Ammon's horn (tissue), 1 donor: ENCODE measurements around the gene MARVELD1.

Source experiments
- DNase-seq: peaks from one replicate; pipeline ENCODE4 v3.0.0-alpha.2; 2016; ENCODE audit warnings: low spot score

Gene MARVELD1

GRCh38 chr10:97755718-97756117, 42.2 kb downstream of the MARVELD1 start:
- DNase-seq = no peak

DNA sequence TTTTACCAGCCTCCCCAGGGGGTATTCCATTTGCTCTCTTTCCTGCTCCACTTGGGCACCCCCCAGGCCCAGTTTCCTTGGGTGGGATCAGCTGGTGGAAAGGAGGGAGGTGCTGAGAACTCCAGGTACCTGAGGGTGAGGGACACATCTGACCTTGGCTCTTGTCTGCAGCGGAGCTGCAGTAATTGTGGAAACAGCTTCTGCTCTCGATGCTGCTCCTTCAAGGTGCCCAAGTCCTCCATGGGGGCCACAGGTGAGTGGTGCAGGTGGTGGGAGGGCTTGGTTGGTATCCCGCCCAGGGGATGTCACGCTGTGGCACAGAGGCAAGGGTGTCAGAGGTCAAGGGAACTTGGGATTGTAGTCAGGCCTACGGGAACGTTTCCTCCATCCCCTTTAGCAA, 43.9 kb downstream of the MARVELD1 start:
- no peak for DNase-seq

- DNase-seq = peak; percentile 82
Observed at GRCh38 chr10:97759158-97759887, 45.8 kb downstream of the MARVELD1 start.

GRCh38 chr10:97759946-97760345, 46.4 kb downstream of the MARVELD1 start:
- DNase-seq = no peak

DNA sequence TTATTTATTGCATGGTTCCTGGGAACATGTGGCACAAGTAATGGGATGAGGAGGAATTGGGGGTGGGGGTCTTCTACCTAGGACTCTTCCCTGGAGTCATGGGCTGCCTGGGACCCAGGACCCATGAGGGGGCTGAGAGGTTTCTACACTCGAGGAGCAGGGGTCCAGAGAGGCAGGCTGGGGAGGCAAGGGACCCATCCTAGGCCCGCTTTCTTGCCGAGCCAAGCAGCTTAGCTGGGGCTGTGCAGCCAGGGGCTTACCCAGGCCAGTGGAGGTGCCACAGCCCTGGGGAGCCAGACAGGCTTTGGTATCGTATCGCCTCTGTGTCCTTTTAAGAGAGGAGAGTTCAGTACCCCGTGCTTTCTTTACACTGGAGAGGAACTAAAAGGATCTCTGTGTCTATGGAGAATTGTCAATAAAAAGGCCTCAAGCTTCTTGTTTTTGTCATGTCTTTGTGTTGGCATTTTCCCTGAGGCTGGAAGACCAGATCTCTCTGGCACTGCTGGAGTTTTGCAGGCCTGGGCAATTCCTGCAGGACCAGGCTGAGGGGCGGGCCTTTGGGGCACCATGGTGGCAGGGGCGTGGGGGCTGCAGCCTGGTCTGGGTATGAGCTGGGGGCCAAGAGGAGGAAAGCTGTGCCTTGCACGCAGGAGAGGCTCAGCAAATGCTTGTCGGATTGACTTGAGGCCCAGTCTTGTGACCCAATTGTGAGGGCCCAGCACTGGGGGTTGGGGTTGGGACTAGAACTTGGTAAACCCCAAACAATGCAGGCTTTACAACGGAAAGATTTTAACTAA, 47.1 kb downstream of the MARVELD1 start:
- no peak for DNase-seq

DNA sequence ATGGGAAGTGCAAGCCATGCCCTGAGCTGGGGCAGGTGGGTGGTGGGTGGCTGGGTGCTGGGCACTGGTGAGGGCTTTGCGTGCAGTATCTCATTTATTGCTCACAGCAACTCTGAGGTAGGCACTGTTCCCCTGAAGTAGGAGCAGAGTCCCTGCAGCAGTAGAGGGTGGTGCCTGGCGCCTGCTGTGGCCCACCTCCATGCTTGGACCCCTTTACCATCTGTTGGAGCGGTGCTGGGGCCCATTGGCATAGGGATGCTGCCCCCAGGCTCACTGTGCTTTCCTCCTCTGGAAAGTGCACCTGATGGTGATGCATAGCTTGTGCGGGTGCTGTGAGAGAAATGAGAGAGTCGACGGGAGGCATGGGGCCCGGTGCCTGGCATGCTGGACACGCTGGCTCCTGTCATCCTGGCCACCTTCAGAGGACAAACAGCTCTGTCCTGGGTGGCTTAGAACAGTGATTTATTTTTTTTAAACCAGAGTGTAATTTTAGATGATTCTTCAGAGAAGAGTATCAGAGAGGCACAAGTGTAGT, 47.9 kb downstream of the MARVELD1 start:
- DNase-seq = no peak

- DNase-seq = no peak
Observed at GRCh38 chr10:97762056-97762455, 48.5 kb downstream of the MARVELD1 start.

GRCh38 chr10:97762816-97763215, 49.3 kb downstream of the MARVELD1 start:
- DNase-seq = peak; percentile 35

GRCh38 chr10:97763411-97763810, 49.9 kb downstream of the MARVELD1 start:
- DNase-seq = no peak

GRCh38 chr10:97763947-97764346, 50.4 kb downstream of the MARVELD1 start:
- no peak for DNase-seq

- DNase-seq = no peak
Observed at GRCh38 chr10:97764519-97764931, 51.0 kb downstream of the MARVELD1 start.

GRCh38 chr10:97765201-97765600, 51.7 kb downstream of the MARVELD1 start:
- no peak for DNase-seq

DNA sequence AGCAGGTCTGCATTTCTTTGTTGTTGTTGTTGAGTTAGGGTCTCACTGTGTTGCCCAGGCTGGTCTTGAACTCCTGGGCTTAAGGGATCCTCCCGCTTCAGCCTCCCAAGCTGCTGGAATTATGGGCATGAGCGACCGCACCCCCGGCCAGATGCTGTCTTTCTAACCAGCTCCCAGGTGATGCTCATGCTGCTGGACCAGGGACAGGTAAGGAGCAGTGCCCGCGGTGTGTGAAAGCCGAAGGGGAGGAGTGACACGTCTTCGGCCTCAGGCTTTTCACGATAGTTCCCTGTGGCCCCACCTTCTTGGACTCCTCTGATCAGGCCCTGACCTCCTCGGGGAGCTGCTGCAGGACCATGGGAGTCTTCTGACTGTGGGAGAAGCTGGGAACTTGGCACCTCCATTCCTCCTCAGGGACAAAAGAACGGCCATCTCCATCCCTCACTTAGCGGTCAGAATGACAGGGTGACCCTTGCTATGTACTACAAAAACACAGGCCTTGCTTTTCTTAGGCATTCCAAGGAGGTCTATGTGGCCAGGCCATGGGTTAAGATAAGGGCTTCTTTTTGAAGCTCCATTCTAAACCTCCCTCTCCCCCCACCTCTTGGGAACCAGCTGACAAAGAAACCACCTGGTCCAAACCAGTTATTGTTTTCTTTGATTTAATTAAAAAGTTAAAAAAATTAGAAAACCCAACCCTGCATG, 52.7 kb downstream of the MARVELD1 start:
- no peak for DNase-seq

DNA sequence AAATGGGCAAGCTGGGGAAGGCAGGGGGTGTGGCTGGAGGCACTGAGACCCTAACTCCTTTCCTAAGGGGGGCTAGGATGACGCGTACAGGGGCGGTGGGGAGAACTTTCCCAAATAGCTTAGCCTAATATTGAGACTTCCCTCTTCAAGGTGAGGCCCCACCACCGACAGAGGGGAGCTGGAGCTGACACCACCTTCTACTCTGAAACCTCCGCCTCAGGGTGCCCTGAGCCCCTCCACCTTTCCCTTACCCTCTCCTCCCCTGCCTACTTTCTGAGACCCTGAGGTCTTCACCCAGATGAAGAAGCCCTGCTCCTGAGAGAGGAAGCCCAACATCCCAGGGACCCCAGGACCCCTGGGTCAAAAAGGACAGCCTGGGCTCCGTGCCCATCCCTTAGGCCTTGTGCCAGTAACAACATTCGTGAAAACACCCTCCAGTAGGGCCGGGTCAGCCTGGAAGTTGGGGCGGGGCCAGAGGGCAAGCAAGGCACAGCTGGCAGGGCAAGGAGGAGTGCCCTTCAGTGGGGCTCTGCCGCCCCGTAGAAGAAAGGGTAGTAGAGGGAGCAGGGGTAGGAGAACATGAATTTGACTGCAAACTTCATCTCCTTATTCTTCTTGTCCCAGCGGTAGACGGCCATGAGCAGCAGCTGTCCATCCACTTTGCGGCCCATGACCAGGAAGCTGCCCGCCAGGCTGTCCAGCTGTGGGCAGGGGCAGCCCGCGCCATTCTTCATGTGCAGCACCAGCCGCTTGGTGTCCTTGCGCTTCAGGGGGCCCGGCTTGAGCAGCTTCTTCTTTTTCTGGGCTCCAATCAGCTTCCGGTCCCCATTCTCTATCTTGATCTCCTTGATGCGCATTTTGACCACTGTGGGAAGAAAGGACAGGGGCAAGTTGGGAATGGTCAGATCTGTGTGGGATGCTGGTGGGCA, 53.7 kb downstream of the MARVELD1 start:
- no peak for DNase-seq
